Peyer's patch (tissue), 4 donors: ENCODE results near the gene ZNF830.
"Not testable (repeated sequence)": the region's sequence is repeated elsewhere in the genome, so short reads cannot be mapped to it uniquely, and the experiment has no call there.

Experiments used
- POLR2A ChIP-seq, 2 donors: fragments of 450-650 bp; IDR thresholded peaks; one replicate each; pipeline ENCODE4 v1.5.1; 2017; ENCODE audit warnings: antibody characterized with exemption in 2 of 2, mild to moderate bottlenecking in 2 of 2, moderate library complexity in 2 of 2
- TF ChIP-seq, protein P1 (sequence below), 6 experiments: fragments of 450-650 bp in 4 of 6; fragments of 200-600 bp in 2 of 6; sonication (generic) in 1 of 6; IDR thresholded peaks; one replicate each; pipeline ENCODE4 v1.5.1; 2017 to 2019; ENCODE audit warnings: antibody characterized with exemption in 6 of 6, mild to moderate bottlenecking in 3 of 6, moderate library complexity in 1 of 6

GRCh38 chr17:34950780-34951179, 10.6 kb upstream of the ZNF830 start:
- TF ChIP-seq, protein P1, sequence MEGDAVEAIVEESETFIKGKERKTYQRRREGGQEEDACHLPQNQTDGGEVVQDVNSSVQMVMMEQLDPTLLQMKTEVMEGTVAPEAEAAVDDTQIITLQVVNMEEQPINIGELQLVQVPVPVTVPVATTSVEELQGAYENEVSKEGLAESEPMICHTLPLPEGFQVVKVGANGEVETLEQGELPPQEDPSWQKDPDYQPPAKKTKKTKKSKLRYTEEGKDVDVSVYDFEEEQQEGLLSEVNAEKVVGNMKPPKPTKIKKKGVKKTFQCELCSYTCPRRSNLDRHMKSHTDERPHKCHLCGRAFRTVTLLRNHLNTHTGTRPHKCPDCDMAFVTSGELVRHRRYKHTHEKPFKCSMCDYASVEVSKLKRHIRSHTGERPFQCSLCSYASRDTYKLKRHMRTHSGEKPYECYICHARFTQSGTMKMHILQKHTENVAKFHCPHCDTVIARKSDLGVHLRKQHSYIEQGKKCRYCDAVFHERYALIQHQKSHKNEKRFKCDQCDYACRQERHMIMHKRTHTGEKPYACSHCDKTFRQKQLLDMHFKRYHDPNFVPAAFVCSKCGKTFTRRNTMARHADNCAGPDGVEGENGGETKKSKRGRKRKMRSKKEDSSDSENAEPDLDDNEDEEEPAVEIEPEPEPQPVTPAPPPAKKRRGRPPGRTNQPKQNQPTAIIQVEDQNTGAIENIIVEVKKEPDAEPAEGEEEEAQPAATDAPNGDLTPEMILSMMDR (IDR thresholded peaks at IDR 0.05): not testable (repeated sequence)
- not testable (repeated sequence) for TF ChIP-seq POLR2A (IDR thresholded peaks at IDR 0.05)
